Neural progenitor cell (in vitro differentiated cells): ENCODE results near the gene NHLH1. TPM values are rescaled to one million over a fixed set of nuclear protein-coding genes. Genes with fewer than 3 reads are reported as not detected.

Experiments
- DNase-seq: peaks from one replicate; pipeline ENCODE4 v3.0.0-alpha.2; 2016; ENCODE audit warnings: low spot score
- H2AFZ ChIP-seq: fragments of 200-600 bp; sonication (generic); replicated peaks from 2 replicates; pipeline ENCODE4 v1.6.1; 2016; ENCODE audit warnings: antibody characterized with exemption
- H3F3A ChIP-seq: fragments of 200-600 bp; sonication (generic); 2 replicates; pipeline ENCODE4 v1.6.1; 2016; ENCODE audit warnings: antibody characterized with exemption, low read depth
- H3K27ac ChIP-seq: fragments of 200-600 bp; sonication (generic); 2 replicates; pipeline ENCODE4 v1.5.1; 2016; ENCODE audit warnings: mild to moderate bottlenecking
- H3K27me3 ChIP-seq: fragments of 200-600 bp; sonication (generic); 2 replicates; pipeline ENCODE4 v1.6.1; 2016; ENCODE audit warnings: mild to moderate bottlenecking, moderate library complexity
- H3K36me3 ChIP-seq: fragments of 200-600 bp; sonication (generic); 2 replicates; pipeline ENCODE4 v1.5.1; 2016
- H3K4me1 ChIP-seq: fragments of 200-600 bp; sonication (generic); 2 replicates; pipeline ENCODE4 v1.6.1; 2016; ENCODE audit warnings: mixed run types
- H3K4me2 ChIP-seq: fragments of 200-600 bp; sonication (generic); 2 replicates; pipeline ENCODE4 v1.6.1; 2016
- H3K4me3 ChIP-seq: fragments of 200-600 bp; sonication (generic); 2 replicates; pipeline ENCODE4 v1.5.1; 2016
- H3K79me2 ChIP-seq: fragments of 200-600 bp; sonication (generic); 2 replicates; pipeline ENCODE4 v1.6.1; 2016; ENCODE audit warnings: low read depth
- H3K9ac ChIP-seq: fragments of 200-600 bp; sonication (generic); 2 replicates; pipeline ENCODE4 v1.6.1; 2016
- H3K9me3 ChIP-seq: fragments of 200-600 bp; sonication (generic); 2 replicates; pipeline ENCODE4 v1.5.1; 2016; ENCODE audit warnings: low read depth
- H4K20me1 ChIP-seq: fragments of 200-600 bp; sonication (generic); 2 replicates; pipeline ENCODE4 v1.6.1; 2016; ENCODE audit warnings: low read depth
- H3K27ac Mint-ChIP-seq: 3 replicates; pipeline ENCODE4 v1.8.0; 2021; ENCODE audit warnings: mixed read lengths
- H3K27me3 Mint-ChIP-seq: 2 replicates; pipeline ENCODE4 v1.8.0; 2022; ENCODE audit warnings: low read depth, mild to moderate bottlenecking, inconsistent platforms, moderate library complexity, mixed read lengths; ENCODE audit not compliant: insufficient read depth
- H3K36me3 Mint-ChIP-seq: 3 replicates; pipeline ENCODE4 v1.8.0; 2021; ENCODE audit warnings: mixed read lengths
- H3K4me1 Mint-ChIP-seq: 3 replicates; pipeline ENCODE4 v1.8.0; 2021; ENCODE audit warnings: mixed read lengths
- H3K4me3 Mint-ChIP-seq: 3 replicates; pipeline ENCODE4 v1.8.0; 2021; ENCODE audit warnings: mild to moderate bottlenecking, moderate library complexity, mixed read lengths
- H3K9me3 Mint-ChIP-seq: 3 replicates; pipeline ENCODE4 v1.8.0; 2020; ENCODE audit warnings: mixed read lengths
- CTCF ChIP-seq: fragments of 200-600 bp; sonication (generic); IDR thresholded peaks from 2 replicates; pipeline ENCODE4 v1.5.1; 2017; ENCODE audit warnings: antibody characterized with exemption, mild to moderate bottlenecking
- EZH2 ChIP-seq: fragments of 200-600 bp; sonication (generic); IDR thresholded peaks from 2 replicates; pipeline ENCODE4 v1.6.1; 2017; ENCODE audit warnings: antibody characterized with exemption, mild to moderate bottlenecking, moderate library complexity
- EZH2phosphoT487 ChIP-seq: fragments of 200-600 bp; sonication (generic); IDR thresholded peaks from 2 replicates; pipeline ENCODE4 v1.6.1; 2017; ENCODE audit warnings: antibody characterized with exemption
- total RNA-seq: library from RNA; depleted of rRNA; stranded (reverse); fragments of >200 nt; gene quantifications from 2 replicates; pipeline ENCODE4 v1.2.3, GENCODE V29; 2015; ENCODE audit warnings: low replicate concordance

Gene NHLH1
- total RNA-seq, 1 donor from 2014 or later = 0.07 TPM

GRCh38 chr1:160416369-160416768 lies 49.5 kb downstream of the NHLH1 start:
- H3K9me3 Mint-ChIP-seq = no peaks in the 10 kb centered on the region
- H3K4me1 Mint-ChIP-seq = peaks cover 35% of the 10 kb centered on the region
- Histone ChIP-seq H3F3A (peaks cover 8% of the 10 kb centered on the region), H3K4me2 (no peak overlapping the region), H3K9me3 (no peaks in the 10 kb centered on the region), H3K36me3 (no peaks in the 10 kb centered on the region), H3K79me2 (peaks cover 51% of the 10 kb centered on the region), H3K27ac (no peak overlapping the region), H3K4me1 (peaks cover 33% of the 10 kb centered on the region), H3K9ac (no peak overlapping the region), H4K20me1 (peaks cover 66% of the 10 kb centered on the region), H3K27me3 (no peaks in the 10 kb centered on the region), H3K4me3 (no peak overlapping the region), H2AFZ (no peak overlapping the region)
- peak overlapping the region; percentile 54 for H3K27ac Mint-ChIP-seq
- peak; percentile 63 for DNase-seq
- H3K36me3 Mint-ChIP-seq = peaks cover 46% of the 10 kb centered on the region
- H3K4me3 Mint-ChIP-seq = no peak overlapping the region
- peaks cover 4% of the 10 kb centered on the region for H3K27me3 Mint-ChIP-seq
- peak; percentile 55 for TF ChIP-seq CTCF
- no peak for TF ChIP-seq EZH2phosphoT487

- H3F3A ChIP-seq = no peaks in the 10 kb centered on the region
- H3K4me2 ChIP-seq = no peak overlapping the region
- no peak for DNase-seq
- H3K27me3 ChIP-seq = no peaks in the 10 kb centered on the region
- no peak overlapping the region for H2AFZ ChIP-seq
- no peak overlapping the region for H3K27ac ChIP-seq
- H3K4me3 Mint-ChIP-seq = no peak overlapping the region
- H3K79me2 ChIP-seq = peaks cover 30% of the 10 kb centered on the region
- peaks cover 12% of the 10 kb centered on the region for H3K4me1 ChIP-seq
- TF ChIP-seq CTCF (no peak), EZH2phosphoT487 (no peak), EZH2 (no peak)
- H3K27me3 Mint-ChIP-seq = peaks cover 2% of the 10 kb centered on the region
- H3K27ac Mint-ChIP-seq = no peak overlapping the region
- no peaks in the 10 kb centered on the region for H3K9me3 Mint-ChIP-seq
- H3K9me3 ChIP-seq = no peaks in the 10 kb centered on the region
- H3K36me3 ChIP-seq = peaks cover 5% of the 10 kb centered on the region
- no peak overlapping the region for H3K9ac ChIP-seq
- peaks cover 17% of the 10 kb centered on the region for H3K4me1 Mint-ChIP-seq
- peaks cover 58% of the 10 kb centered on the region for H3K36me3 Mint-ChIP-seq
- H3K4me3 ChIP-seq = no peak overlapping the region
- H4K20me1 ChIP-seq = peaks cover 56% of the 10 kb centered on the region
Observed at GRCh38 chr1:160418483-160418882, 51.6 kb downstream of the NHLH1 start.

- Histone ChIP-seq H3K4me2 (no peak overlapping the region), H3K9me3 (no peaks in the 10 kb centered on the region), H3K4me3 (no peak overlapping the region), H3K27me3 (no peaks in the 10 kb centered on the region), H3K4me1 (peaks cover 3% of the 10 kb centered on the region), H3K79me2 (peaks cover 22% of the 10 kb centered on the region), H3K9ac (no peak overlapping the region), H3K27ac (no peak overlapping the region), H4K20me1 (peaks cover 49% of the 10 kb centered on the region), H3K36me3 (peaks cover 6% of the 10 kb centered on the region), H2AFZ (no peak overlapping the region), H3F3A (no peaks in the 10 kb centered on the region)
- Mint-ChIP-seq H3K27ac (no peak overlapping the region), H3K4me1 (peaks cover 9% of the 10 kb centered on the region), H3K27me3 (peaks cover 2% of the 10 kb centered on the region), H3K36me3 (peaks cover 52% of the 10 kb centered on the region), H3K9me3 (no peaks in the 10 kb centered on the region), H3K4me3 (peak overlapping the region; percentile 24)
- TF ChIP-seq CTCF (no peak), EZH2 (no peak), EZH2phosphoT487 (no peak)
- no peak for DNase-seq
Observed at GRCh38 chr1:160419150-160419837, 52.4 kb downstream of the NHLH1 start.
